Calu3 (cell line): ENCODE data around the gene EPAS1. TPM values are rescaled to one million over a fixed set of nuclear protein-coding genes. Genes with fewer than 3 reads are reported as not detected.

Experiments
- BruUV-seq: library from RNA; stranded (reverse); fragments of 400-500 nt; replicated peaks from 2 replicates; lab custom pipeline; 2021; lab: Mats Ljungman, UMichigan
- CTCF ChIA-PET: fragments of 300-600 bp; sonication (Branson Sonifier 250); formaldehyde crosslinking; loops from one replicate; lab custom pipeline; 2022; ENCODE audit warnings: antibody characterized with exemption; lab: Charles Lee
- DNase-seq: peaks from one replicate; pipeline ENCODE4 v3.0.0; 2022
- H3K27ac Mint-ChIP-seq: one replicate; pipeline ENCODE4 v1.8.0; 2022; ENCODE audit warnings: mixed read lengths; ENCODE audit not compliant: unreplicated experiment
- H3K27me3 Mint-ChIP-seq: one replicate; pipeline ENCODE4 v1.8.0; 2022; ENCODE audit warnings: mixed read lengths; ENCODE audit not compliant: unreplicated experiment
- H3K36me3 Mint-ChIP-seq: one replicate; pipeline ENCODE4 v1.8.0; 2022; ENCODE audit warnings: mild to moderate bottlenecking, moderate library complexity, mixed read lengths; ENCODE audit not compliant: insufficient read depth, unreplicated experiment
- H3K4me1 Mint-ChIP-seq: one replicate; pipeline ENCODE4 v1.8.0; 2022; ENCODE audit warnings: mild to moderate bottlenecking, low read depth, mixed read lengths; ENCODE audit not compliant: unreplicated experiment
- H3K4me3 Mint-ChIP-seq: one replicate; pipeline ENCODE4 v1.8.0; 2022; ENCODE audit warnings: mild to moderate bottlenecking, low read depth, moderate library complexity, mixed read lengths; ENCODE audit not compliant: unreplicated experiment
- H3K9me3 Mint-ChIP-seq: one replicate; pipeline ENCODE4 v1.8.0; 2022; ENCODE audit warnings: low read depth, mixed read lengths; ENCODE audit not compliant: unreplicated experiment
- CTCF ChIP-seq: fragments of 200-600 bp; IDR thresholded peaks from one replicate; pipeline ENCODE4 v1.8.0; 2022; ENCODE audit warnings: antibody characterized with exemption; ENCODE audit not compliant: unreplicated experiment
- intact Hi-C: fragments of 100-400 bp; cut with micrococcal nuclease; formaldehyde crosslinking; loops from one replicate; pipeline ENCODE4 v1.10.0; 2022; ENCODE audit not compliant: unreplicated experiment
- total RNA-seq: library from RNA; stranded (reverse); gene quantifications from 2 replicates; pipeline ENCODE4 v1.2.3, GENCODE V29; 2022

Gene EPAS1
- total RNA-seq, 1 experiment from 2014 or later: 18.5 TPM

- no peak for DNase-seq
- no peaks in the 10 kb centered on the region for H3K36me3 Mint-ChIP-seq
- no TSS peak for BruUV-seq
- no peak overlapping the region for H3K4me3 Mint-ChIP-seq
- peaks cover 7% of the 10 kb centered on the region for H3K4me1 Mint-ChIP-seq
- no peak for TF ChIP-seq CTCF
- H3K9me3 Mint-ChIP-seq: no peaks in the 10 kb centered on the region
- peaks cover 11% of the 10 kb centered on the region for H3K27me3 Mint-ChIP-seq
- intact Hi-C loops: no loop called here
- CTCF ChIA-PET: interaction anchor here (0.9 kb wide), 1 partner anchor 10 kb away, joined by 3 read pairs; no protein-coding TSS in a partner anchor
- H3K27ac Mint-ChIP-seq: no peak overlapping the region
These were observed 23.9 kb upstream of the EPAS1 start for GRCh38 chr2:46273225-46273863.

GRCh38 chr2:46273919-46274318 is 23.3 kb upstream of the EPAS1 start:
- H3K4me1 Mint-ChIP-seq: peaks cover 9% of the 10 kb centered on the region
- CTCF ChIA-PET: interaction anchor here (0.9 kb wide), 1 partner anchor 9 kb away, joined by 3 read pairs; no protein-coding TSS in a partner anchor
- no peak overlapping the region for H3K27ac Mint-ChIP-seq
- DNase-seq: no peak
- intact Hi-C loops: no loop called here
- no TSS peak for BruUV-seq
- no peak overlapping the region for H3K4me3 Mint-ChIP-seq
- H3K36me3 Mint-ChIP-seq: no peaks in the 10 kb centered on the region
- no peak for TF ChIP-seq CTCF
- peaks cover 16% of the 10 kb centered on the region for H3K27me3 Mint-ChIP-seq
- H3K9me3 Mint-ChIP-seq: no peaks in the 10 kb centered on the region

GRCh38 chr2:46274586-46274985 is 22.6 kb upstream of the EPAS1 start:
- Mint-ChIP-seq H3K9me3 (no peaks in the 10 kb centered on the region), H3K27me3 (peaks cover 16% of the 10 kb centered on the region), H3K4me1 (peaks cover 9% of the 10 kb centered on the region), H3K27ac (no peak overlapping the region), H3K4me3 (no peak overlapping the region), H3K36me3 (no peaks in the 10 kb centered on the region)
- CTCF ChIA-PET: no interaction called here
- no peak for DNase-seq
- TF ChIP-seq CTCF: no peak
- intact Hi-C loops: no loop called here
- BruUV-seq: no TSS peak

- Mint-ChIP-seq H3K4me1 (peaks cover 9% of the 10 kb centered on the region), H3K27me3 (peaks cover 16% of the 10 kb centered on the region), H3K27ac (no peak overlapping the region), H3K36me3 (no peaks in the 10 kb centered on the region), H3K4me3 (no peak overlapping the region), H3K9me3 (no peaks in the 10 kb centered on the region)
- no TSS peak for BruUV-seq
- CTCF ChIA-PET: no interaction called here
- TF ChIP-seq CTCF: no peak
- DNase-seq: no peak
- intact Hi-C loops: no loop called here
These were observed 21.2 kb upstream of the EPAS1 start for GRCh38 chr2:46275995-46276394.
